SK-N-SH (cell line): ENCODE measurements around the gene WDR33. TPM values are rescaled to one million over a fixed set of nuclear protein-coding genes. Genes with fewer than 3 reads are reported as not detected.
"Not testable (repeated sequence)": the region's sequence is repeated elsewhere in the genome, so short reads cannot be mapped to it uniquely, and the experiment has no call there.

ENCODE experiments used
- CTCF ChIA-PET: fragments of 300-600, 350-600 bp; formaldehyde crosslinking; extraction: SDS; loops from one replicate; lab custom pipeline; 2021; lab: Yijun Ruan, JAX
- POLR2A ChIA-PET: fragments of 350-600 bp; sonication (Branson Sonifier 250); formaldehyde crosslinking; extraction: SDS; loops from one replicate; lab custom pipeline; 2020; ENCODE audit warnings: antibody characterized with exemption, inconsistent platforms; lab: Yijun Ruan, JAX
- DNase-seq: peaks from one replicate; pipeline ENCODE4 v3.0.0; 2012
- H2AFZ ChIP-seq: fragments of 200-600 bp; sonication (generic); 2 replicates; pipeline ENCODE4 v1.8.1; 2016; ENCODE audit warnings: antibody characterized with exemption, mild to moderate bottlenecking, low read depth
- H3F3A ChIP-seq: fragments of 200-600 bp; sonication (generic); replicated peaks from 2 replicates; pipeline ENCODE3; 2016; ENCODE audit warnings: antibody characterized with exemption, mild to moderate bottlenecking; ENCODE audit not compliant: insufficient read depth
- H3K27ac ChIP-seq, 2 experiments: fragments of 200-500 bp in 1 of 2; fragments of 200-600 bp in 1 of 2; sonication (Bioruptor generic) in 1 of 2; sonication (generic), shearing (Covaris generic) in 1 of 2; 2 replicates each; pipeline versions ENCODE4 v1.5.1 to v1.6.1; 2014 to 2016; ENCODE audit warnings: low read depth in 2 of 2, inconsistent platforms in 1 of 2, low read length in 1 of 2, mild to moderate bottlenecking in 1 of 2, mixed read lengths in 1 of 2
- H3K27me3 ChIP-seq: fragments of 200-600 bp; sonication (generic), shearing (Covaris generic); 2 replicates; pipeline ENCODE4 v1.6.1; 2016; ENCODE audit warnings: mixed run types; ENCODE audit not compliant: insufficient read depth
- H3K36me3 ChIP-seq, 2 experiments: fragments of 200-500 bp in 1 of 2; fragments of 200-600 bp in 1 of 2; sonication (Bioruptor generic) in 1 of 2; sonication (generic) in 1 of 2; replicated peaks in 1 of 2; 2 replicates each; pipeline versions ENCODE3 to v1.5.1; 2014 to 2016; ENCODE audit warnings: low read length in 1 of 2, mild to moderate bottlenecking in 1 of 2; ENCODE audit not compliant: insufficient read depth in 2 of 2, control insufficient read depth in 1 of 2
- H3K4me1 ChIP-seq, 2 experiments: fragments of 200-500 bp in 1 of 2; fragments of 200-600 bp in 1 of 2; sonication (Bioruptor generic) in 1 of 2; sonication (generic), shearing (Covaris generic) in 1 of 2; 2 replicates each; pipeline versions ENCODE4 v1.5.1 to v1.6.1; 2014 to 2016; ENCODE audit warnings: low read depth in 1 of 2, low read length in 1 of 2, mixed run types in 1 of 2; ENCODE audit not compliant: insufficient read depth in 2 of 2, control insufficient read depth in 1 of 2
- H3K4me2 ChIP-seq: fragments of 200-600 bp; sonication (generic), shearing (Covaris generic); 2 replicates; pipeline ENCODE4 v1.6.1; 2017; ENCODE audit warnings: mixed run types
- H3K4me3 ChIP-seq, 2 experiments: fragments of 200-500 bp in 1 of 2; fragments of 200-600 bp in 1 of 2; sonication (Bioruptor generic) in 1 of 2; sonication (generic), shearing (Covaris generic) in 1 of 2; 2 replicates each; pipeline versions ENCODE4 v1.5.1 to v1.8.1; 2014 to 2016; ENCODE audit warnings: low read depth in 2 of 2, inconsistent platforms in 1 of 2, low read length in 1 of 2, mild to moderate bottlenecking in 1 of 2, mixed read lengths in 1 of 2, moderate library complexity in 1 of 2
- H3K79me2 ChIP-seq: fragments of 200-600 bp; sonication (generic); 2 replicates; pipeline ENCODE4 v1.8.1; 2017; ENCODE audit warnings: mild to moderate bottlenecking; ENCODE audit not compliant: insufficient read depth
- H3K9ac ChIP-seq: fragments of 200-600 bp; sonication (generic); 2 replicates; pipeline ENCODE4 v1.6.1; 2017; ENCODE audit warnings: mixed run types
- H3K9me2 ChIP-seq: fragments of 200-600 bp; sonication (generic); 2 replicates; pipeline ENCODE4 v1.6.1; 2017; ENCODE audit warnings: mixed run types
- H3K9me3 ChIP-seq: fragments of 200-600 bp; sonication (generic); 2 replicates; pipeline ENCODE4 v1.6.1; 2017; ENCODE audit warnings: mixed run types, mild to moderate bottlenecking, moderate library complexity
- H4K20me1 ChIP-seq: fragments of 200-600 bp; sonication (generic); 2 replicates; pipeline ENCODE4 v1.6.1; 2017; ENCODE audit warnings: mild to moderate bottlenecking, mixed run types; ENCODE audit not compliant: insufficient read depth
- GABPA ChIP-seq: IDR thresholded peaks from 2 replicates; pipeline ENCODE4 v1.4.0; 2012; ENCODE audit warnings: low read depth, mild to moderate bottlenecking
- GATA2 ChIP-seq: sonication (generic); formaldehyde crosslinking; IDR thresholded peaks from 2 replicates; pipeline ENCODE4 v1.5.0; 2020; ENCODE audit warnings: mild to moderate bottlenecking, missing genetic modification reagents
- JUND ChIP-seq: IDR thresholded peaks from 2 replicates; pipeline ENCODE4 v1.4.0; 2012
- MXI1 ChIP-seq: IDR thresholded peaks from 2 replicates; pipeline ENCODE4 v1.6.1; 2012; ENCODE audit warnings: mild to moderate bottlenecking, low read depth, low read length, improper control_type of control experiment
- NFIC ChIP-seq: IDR thresholded peaks from 2 replicates; pipeline ENCODE4 v1.4.0; 2012; ENCODE audit warnings: borderline replicate concordance
- PBX3 ChIP-seq: IDR thresholded peaks from 2 replicates; pipeline ENCODE4; 2012
- RAD21 ChIP-seq: IDR thresholded peaks from 2 replicates; pipeline ENCODE4 v1.6.1; 2012; ENCODE audit warnings: mild to moderate bottlenecking, low read length
- RFX5 ChIP-seq: IDR thresholded peaks from 2 replicates; pipeline ENCODE4 v1.6.1; 2012; ENCODE audit warnings: mild to moderate bottlenecking, improper control_type of control experiment, low read length
- TCF12 ChIP-seq: IDR thresholded peaks from 2 replicates; pipeline ENCODE4 v1.4.0; 2012
- USF1 ChIP-seq: IDR thresholded peaks from 2 replicates; pipeline ENCODE4 v1.4.0; 2012; ENCODE audit warnings: low read depth, borderline replicate concordance
- USF2 ChIP-seq: fragments of 150-350 bp; IDR thresholded peaks from 2 replicates; pipeline ENCODE4 v1.6.1; 2017; ENCODE audit warnings: antibody characterized with exemption, low read length, low read depth, borderline replicate concordance
- WGBS: methylation state at CpG from one replicate; pipeline ENCODE4 v1.1.6; 2017; ENCODE audit warnings: low lambda C conversion rate; 5-methylcytosine and 5-hydroxymethylcytosine counted together
- polyA plus RNA-seq, 3 experiments: library from polyadenylated mRNA; depleted of rRNA; stranded (reverse); fragments of >200 nt; gene quantifications; 2 replicates each; pipeline ENCODE4 v1.2.3, GENCODE V29; 2012

WDR33 gene
- polyA plus RNA-seq, 1 of the 3 experiments (the other 2 are of a cell fraction), result 12.4 TPM

GRCh38 chr2:127826708-127827107 lies 15.7 kb upstream of the WDR33 start:
- CTCF ChIA-PET, H3K9me3 ChIP-seq, H2AFZ ChIP-seq, H3K4me2 ChIP-seq, H3K79me2 ChIP-seq, H3K4me3 ChIP-seq, H3K27me3 ChIP-seq, H3F3A ChIP-seq, H3K9ac ChIP-seq, H3K9me2 ChIP-seq, H3K36me3 ChIP-seq, H3K27ac ChIP-seq, POLR2A ChIA-PET, H4K20me1 ChIP-seq, DNase-seq, H3K4me1 ChIP-seq: not testable (repeated sequence)
- 95% methylated on average over 2 of the region's 2 CpGs for WGBS

- POLR2A ChIA-PET, result no interaction called here
- no peak overlapping the region for H3K4me2 ChIP-seq
Measured at GRCh38 chr2:127826047-127826446, 15.1 kb upstream of the WDR33 start.

More at GRCh38 chr2:127826047-127826446, 15.1 kb upstream of the WDR33 start:
- Histone ChIP-seq H3K4me3 (no peak overlapping the region), H3K4me1 (no peaks in the 10 kb centered on the region; a peak in 1 of 4 replicates), H4K20me1 (no peaks in the 10 kb centered on the region), H3K79me2 (no peaks in the 10 kb centered on the region), H3K27me3 (no peaks in the 10 kb centered on the region), H3K9me3 (no peaks in the 10 kb centered on the region), H3F3A (no peaks in the 10 kb centered on the region), H3K36me3 (no peaks in the 10 kb centered on the region), H2AFZ (no peak overlapping the region)
- 60% methylated on average over 12 of the region's 12 CpGs for WGBS
- no peak for DNase-seq
- CTCF ChIA-PET, result interaction anchor here (0.6 kb wide), 1 partner anchor 11 kb away, joined by 3 read pairs; no protein-coding TSS in a partner anchor
- no peak for TF ChIP-seq PBX3
- no peak for TF ChIP-seq NFIC
- no peak for TF ChIP-seq JUND
- TF ChIP-seq GATA2, result no peak
- TF ChIP-seq GABPA, result no peak
- TF ChIP-seq USF2, result no peak
- no peak for TF ChIP-seq MXI1
- TF ChIP-seq RAD21, result no peak
- TF ChIP-seq TCF12, result no peak
- no peak for TF ChIP-seq USF1
- no peak for TF ChIP-seq RFX5
- TF ChIP-seq, all 33 proteins: peak for 0
- H3K27ac ChIP-seq, result no peak overlapping the region
- H3K9me2 ChIP-seq, result no peaks in the 10 kb centered on the region
- no peak overlapping the region for H3K9ac ChIP-seq
